ENCODE data around the gene SLC15A3. TPM values are rescaled to one million over a fixed set of nuclear protein-coding genes. Genes with fewer than 3 reads are reported as not detected.

Gene SLC15A3
- polyA plus RNA-seq, 1 donor from 2014 or later = not detected

DNA sequence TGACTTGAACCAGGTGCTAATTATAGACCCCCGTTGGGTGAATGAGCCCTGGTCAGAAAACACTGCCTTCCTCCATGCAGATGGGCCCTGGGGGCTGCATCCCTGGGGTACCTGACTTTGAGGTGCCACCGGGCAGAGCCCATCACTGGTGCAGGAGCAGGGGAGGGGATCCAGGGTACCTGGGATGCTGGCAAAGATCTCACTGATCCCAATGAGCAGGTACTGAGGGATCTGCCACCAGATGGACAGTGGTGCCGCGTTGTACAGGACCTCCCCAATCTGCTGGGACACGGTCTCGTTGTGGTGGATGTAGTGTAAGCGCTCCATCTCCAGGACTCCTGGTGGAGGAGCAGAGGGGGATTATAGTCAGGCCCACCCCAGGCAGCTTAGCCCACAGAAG lies 12.7 kb downstream of the SLC15A3 start:
- no peak for TF ChIP-seq POLR2AphosphoS5 (IDR thresholded peaks at IDR 0.05)
- no peak for TF ChIP-seq MXI1 (conservative IDR thresholded peaks at IDR 0.05; ENCODE audit: poor library complexity, severe bottlenecking)
- TF ChIP-seq EP300 (conservative IDR thresholded peaks at IDR 0.05; ENCODE audit: poor library complexity, severe bottlenecking) = no peak
- no peak overlapping the region for H2AFZ ChIP-seq (ENCODE audit: low read depth, low read length)
- no peaks in the 10 kb centered on the region for H3K36me3 ChIP-seq (ENCODE audit: insufficient read depth, low read length)
- no peaks in the 10 kb centered on the region for H3F3A ChIP-seq (ENCODE audit: insufficient read depth, low read length, poor library complexity, severe bottlenecking)
- no peak overlapping the region for H3K9ac ChIP-seq (ENCODE audit: low read length)
- H3K4me2 ChIP-seq (ENCODE audit: low read length) = no peak overlapping the region
- no peaks in the 10 kb centered on the region for H3K79me2 ChIP-seq (replicated peaks; ENCODE audit: insufficient read depth, low read length)
- H3K9me2 ChIP-seq (ENCODE audit: insufficient read depth, low read length) = no peaks in the 10 kb centered on the region
- no peaks in the 10 kb centered on the region for H4K20me1 ChIP-seq (ENCODE audit: insufficient read depth)
- no peaks in the 10 kb centered on the region for H3K9me3 ChIP-seq (ENCODE audit: low read length)
- no peaks in the 10 kb centered on the region for H3K27me3 ChIP-seq (ENCODE audit: insufficient read depth, low read depth, low read length)
- no peak overlapping the region for H3K4me3 ChIP-seq (ENCODE audit: low read length)
- H3K27ac ChIP-seq (ENCODE audit: low read length) = no peak overlapping the region

DNA sequence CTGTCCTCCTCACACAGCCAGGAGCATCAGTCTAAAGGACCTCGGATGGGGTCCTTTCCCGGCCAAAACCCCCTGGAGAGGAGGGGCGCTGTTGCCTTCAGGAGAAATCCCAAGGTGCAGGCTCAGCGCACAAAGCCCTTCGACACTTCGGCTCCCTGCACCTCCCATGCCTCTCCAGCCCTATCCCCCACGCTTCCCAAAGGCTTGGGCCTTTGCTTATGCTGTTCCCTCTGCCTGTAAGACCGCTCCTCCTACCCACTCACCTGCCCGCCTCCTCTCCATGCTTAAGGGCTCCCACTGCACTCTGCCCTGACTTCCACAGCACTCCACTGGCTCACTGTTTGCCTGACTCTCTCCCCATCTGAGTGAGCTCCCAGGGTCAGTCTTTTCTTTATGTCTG lies 13.5 kb downstream of the SLC15A3 start:
- Histone ChIP-seq H3K9ac (ENCODE audit: low read length) (no peak overlapping the region), H3K27ac (ENCODE audit: low read length) (no peak overlapping the region)
- TF ChIP-seq SMC3 (conservative IDR thresholded peaks at IDR 0.05; ENCODE audit: poor library complexity) = no peak
- TF ChIP-seq, protein P1, sequence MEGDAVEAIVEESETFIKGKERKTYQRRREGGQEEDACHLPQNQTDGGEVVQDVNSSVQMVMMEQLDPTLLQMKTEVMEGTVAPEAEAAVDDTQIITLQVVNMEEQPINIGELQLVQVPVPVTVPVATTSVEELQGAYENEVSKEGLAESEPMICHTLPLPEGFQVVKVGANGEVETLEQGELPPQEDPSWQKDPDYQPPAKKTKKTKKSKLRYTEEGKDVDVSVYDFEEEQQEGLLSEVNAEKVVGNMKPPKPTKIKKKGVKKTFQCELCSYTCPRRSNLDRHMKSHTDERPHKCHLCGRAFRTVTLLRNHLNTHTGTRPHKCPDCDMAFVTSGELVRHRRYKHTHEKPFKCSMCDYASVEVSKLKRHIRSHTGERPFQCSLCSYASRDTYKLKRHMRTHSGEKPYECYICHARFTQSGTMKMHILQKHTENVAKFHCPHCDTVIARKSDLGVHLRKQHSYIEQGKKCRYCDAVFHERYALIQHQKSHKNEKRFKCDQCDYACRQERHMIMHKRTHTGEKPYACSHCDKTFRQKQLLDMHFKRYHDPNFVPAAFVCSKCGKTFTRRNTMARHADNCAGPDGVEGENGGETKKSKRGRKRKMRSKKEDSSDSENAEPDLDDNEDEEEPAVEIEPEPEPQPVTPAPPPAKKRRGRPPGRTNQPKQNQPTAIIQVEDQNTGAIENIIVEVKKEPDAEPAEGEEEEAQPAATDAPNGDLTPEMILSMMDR (IDR thresholded peaks at IDR 0.05; ENCODE audit: poor library complexity, severe bottlenecking) = no peak
- TF ChIP-seq EP300 (conservative IDR thresholded peaks at IDR 0.05; ENCODE audit: poor library complexity, severe bottlenecking) = no peak
- TF ChIP-seq MXI1 (conservative IDR thresholded peaks at IDR 0.05; ENCODE audit: poor library complexity, severe bottlenecking) = no peak
- TF ChIP-seq RAD21 (conservative IDR thresholded peaks at IDR 0.05) = no peak
- TF ChIP-seq, protein P2, sequence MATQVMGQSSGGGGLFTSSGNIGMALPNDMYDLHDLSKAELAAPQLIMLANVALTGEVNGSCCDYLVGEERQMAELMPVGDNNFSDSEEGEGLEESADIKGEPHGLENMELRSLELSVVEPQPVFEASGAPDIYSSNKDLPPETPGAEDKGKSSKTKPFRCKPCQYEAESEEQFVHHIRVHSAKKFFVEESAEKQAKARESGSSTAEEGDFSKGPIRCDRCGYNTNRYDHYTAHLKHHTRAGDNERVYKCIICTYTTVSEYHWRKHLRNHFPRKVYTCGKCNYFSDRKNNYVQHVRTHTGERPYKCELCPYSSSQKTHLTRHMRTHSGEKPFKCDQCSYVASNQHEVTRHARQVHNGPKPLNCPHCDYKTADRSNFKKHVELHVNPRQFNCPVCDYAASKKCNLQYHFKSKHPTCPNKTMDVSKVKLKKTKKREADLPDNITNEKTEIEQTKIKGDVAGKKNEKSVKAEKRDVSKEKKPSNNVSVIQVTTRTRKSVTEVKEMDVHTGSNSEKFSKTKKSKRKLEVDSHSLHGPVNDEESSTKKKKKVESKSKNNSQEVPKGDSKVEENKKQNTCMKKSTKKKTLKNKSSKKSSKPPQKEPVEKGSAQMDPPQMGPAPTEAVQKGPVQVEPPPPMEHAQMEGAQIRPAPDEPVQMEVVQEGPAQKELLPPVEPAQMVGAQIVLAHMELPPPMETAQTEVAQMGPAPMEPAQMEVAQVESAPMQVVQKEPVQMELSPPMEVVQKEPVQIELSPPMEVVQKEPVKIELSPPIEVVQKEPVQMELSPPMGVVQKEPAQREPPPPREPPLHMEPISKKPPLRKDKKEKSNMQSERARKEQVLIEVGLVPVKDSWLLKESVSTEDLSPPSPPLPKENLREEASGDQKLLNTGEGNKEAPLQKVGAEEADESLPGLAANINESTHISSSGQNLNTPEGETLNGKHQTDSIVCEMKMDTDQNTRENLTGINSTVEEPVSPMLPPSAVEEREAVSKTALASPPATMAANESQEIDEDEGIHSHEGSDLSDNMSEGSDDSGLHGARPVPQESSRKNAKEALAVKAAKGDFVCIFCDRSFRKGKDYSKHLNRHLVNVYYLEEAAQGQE (IDR thresholded peaks at IDR 0.05; ENCODE audit: borderline replicate concordance) = no peak
- TF ChIP-seq TAF1 (IDR thresholded peaks at IDR 0.05; ENCODE audit: low read depth) = no peak
- TF ChIP-seq EZH2 (IDR thresholded peaks at IDR 0.05; ENCODE audit: borderline replicate concordance, insufficient read depth, low read length, poor library complexity, severe bottlenecking) = no peak
- no peak for TF ChIP-seq POLR2AphosphoS5 (IDR thresholded peaks at IDR 0.05)

DNA sequence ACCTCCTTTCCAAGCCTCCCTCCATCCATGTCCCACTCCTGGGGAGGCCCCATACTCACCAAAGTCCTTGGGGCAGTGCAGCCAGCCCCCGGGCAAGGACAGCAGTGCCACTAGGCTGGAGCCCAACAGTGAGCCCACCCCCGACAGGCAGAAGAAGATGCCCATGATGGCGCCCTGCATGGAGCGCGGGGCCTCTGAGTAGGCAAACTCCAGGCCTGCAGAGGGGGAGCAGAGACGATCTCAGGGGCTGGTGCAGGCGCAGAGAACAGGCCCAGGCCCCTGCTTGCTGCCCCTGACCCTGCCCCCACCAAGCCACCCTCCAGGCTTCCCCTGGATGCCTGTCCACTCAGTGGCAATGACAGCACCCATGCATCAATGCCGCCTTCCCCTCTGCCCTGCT lies 14.2 kb downstream of the SLC15A3 start:
- H3K9me2 ChIP-seq (ENCODE audit: insufficient read depth, low read length) = no peaks in the 10 kb centered on the region
- no peaks in the 10 kb centered on the region for H3K79me2 ChIP-seq (replicated peaks; ENCODE audit: insufficient read depth, low read length)
- no peak for TF ChIP-seq RAD21 (conservative IDR thresholded peaks at IDR 0.05)
- no peak for TF ChIP-seq SMC3 (conservative IDR thresholded peaks at IDR 0.05; ENCODE audit: poor library complexity)
- TF ChIP-seq, protein P2 (IDR thresholded peaks at IDR 0.05; ENCODE audit: borderline replicate concordance) = no peak
- no peak for TF ChIP-seq TAF1 (IDR thresholded peaks at IDR 0.05; ENCODE audit: low read depth)
- TF ChIP-seq POLR2AphosphoS5 (IDR thresholded peaks at IDR 0.05) = no peak
- TF ChIP-seq, protein P1 (IDR thresholded peaks at IDR 0.05; ENCODE audit: poor library complexity, severe bottlenecking) = no peak
- no peak for TF ChIP-seq MXI1 (conservative IDR thresholded peaks at IDR 0.05; ENCODE audit: poor library complexity, severe bottlenecking)
- no peak for TF ChIP-seq EZH2 (IDR thresholded peaks at IDR 0.05; ENCODE audit: borderline replicate concordance, insufficient read depth, low read length, poor library complexity, severe bottlenecking)
- no peak for TF ChIP-seq EP300 (conservative IDR thresholded peaks at IDR 0.05; ENCODE audit: poor library complexity, severe bottlenecking)
- H3K9me3 ChIP-seq (ENCODE audit: low read length) = no peaks in the 10 kb centered on the region
- no peak overlapping the region for H3K4me3 ChIP-seq (ENCODE audit: low read length)
- H3K27ac ChIP-seq (ENCODE audit: low read length) = no peak overlapping the region
- no peak overlapping the region for H3K4me2 ChIP-seq (ENCODE audit: low read length)
- H3K36me3 ChIP-seq (ENCODE audit: insufficient read depth, low read length) = no peaks in the 10 kb centered on the region
- H3F3A ChIP-seq (ENCODE audit: insufficient read depth, low read length, poor library complexity, severe bottlenecking) = no peaks in the 10 kb centered on the region
- H2AFZ ChIP-seq (ENCODE audit: low read depth, low read length) = no peak overlapping the region
- H3K9ac ChIP-seq (ENCODE audit: low read length) = no peak overlapping the region
- no peaks in the 10 kb centered on the region for H4K20me1 ChIP-seq (ENCODE audit: insufficient read depth)
- H3K27me3 ChIP-seq (ENCODE audit: insufficient read depth, low read depth, low read length) = no peaks in the 10 kb centered on the region

More for the DNA sequence above, 13.5 kb downstream of the SLC15A3 start:
- H2AFZ ChIP-seq (ENCODE audit: low read depth, low read length) = no peak overlapping the region
- no peaks in the 10 kb centered on the region for H3K27me3 ChIP-seq (ENCODE audit: insufficient read depth, low read depth, low read length)
- H3K4me2 ChIP-seq (ENCODE audit: low read length) = no peak overlapping the region
- H3K9me2 ChIP-seq (ENCODE audit: insufficient read depth, low read length) = no peaks in the 10 kb centered on the region
- H3K9me3 ChIP-seq (ENCODE audit: low read length) = no peaks in the 10 kb centered on the region
- no peaks in the 10 kb centered on the region for H3K36me3 ChIP-seq (ENCODE audit: insufficient read depth, low read length)
- H3F3A ChIP-seq (ENCODE audit: insufficient read depth, low read length, poor library complexity, severe bottlenecking) = no peaks in the 10 kb centered on the region
- H3K4me3 ChIP-seq (ENCODE audit: low read length) = no peak overlapping the region
- H4K20me1 ChIP-seq (ENCODE audit: insufficient read depth) = no peaks in the 10 kb centered on the region
- no peaks in the 10 kb centered on the region for H3K79me2 ChIP-seq (replicated peaks; ENCODE audit: insufficient read depth, low read length)
